HG03280 (cell line): Measurements from ENCODE around the gene LIMS4.
"Not testable (repeated sequence)": the region's sequence is repeated elsewhere in the genome, so short reads cannot be mapped to it uniquely, and the experiment has no call there.

Experiments
- ATAC-seq: cut with Tn5 transposase; IDR thresholded peaks from one replicate; pipeline ENCODE4 v1.9.1; 2021; ENCODE audit warnings: mild to moderate bottlenecking, moderate library complexity; ENCODE audit not compliant: unreplicated experiment

Gene LIMS4, protein sequence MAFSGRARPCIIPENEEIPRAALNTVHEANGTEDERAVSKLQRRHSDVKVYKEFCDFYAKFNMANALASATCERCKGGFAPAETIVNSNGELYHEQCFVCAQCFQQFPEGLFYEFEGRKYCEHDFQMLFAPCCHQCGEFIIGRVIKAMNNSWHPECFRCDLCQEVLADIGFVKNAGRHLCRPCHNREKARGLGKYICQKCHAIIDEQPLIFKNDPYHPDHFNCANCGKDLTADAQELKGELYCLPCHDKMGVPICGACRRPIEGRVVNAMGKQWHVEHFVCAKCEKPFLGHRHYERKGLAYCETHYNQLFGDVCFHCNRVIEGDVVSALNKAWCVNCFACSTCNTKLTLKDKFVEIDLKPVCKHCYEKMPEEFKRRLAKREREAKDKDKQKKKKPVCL

DNA sequence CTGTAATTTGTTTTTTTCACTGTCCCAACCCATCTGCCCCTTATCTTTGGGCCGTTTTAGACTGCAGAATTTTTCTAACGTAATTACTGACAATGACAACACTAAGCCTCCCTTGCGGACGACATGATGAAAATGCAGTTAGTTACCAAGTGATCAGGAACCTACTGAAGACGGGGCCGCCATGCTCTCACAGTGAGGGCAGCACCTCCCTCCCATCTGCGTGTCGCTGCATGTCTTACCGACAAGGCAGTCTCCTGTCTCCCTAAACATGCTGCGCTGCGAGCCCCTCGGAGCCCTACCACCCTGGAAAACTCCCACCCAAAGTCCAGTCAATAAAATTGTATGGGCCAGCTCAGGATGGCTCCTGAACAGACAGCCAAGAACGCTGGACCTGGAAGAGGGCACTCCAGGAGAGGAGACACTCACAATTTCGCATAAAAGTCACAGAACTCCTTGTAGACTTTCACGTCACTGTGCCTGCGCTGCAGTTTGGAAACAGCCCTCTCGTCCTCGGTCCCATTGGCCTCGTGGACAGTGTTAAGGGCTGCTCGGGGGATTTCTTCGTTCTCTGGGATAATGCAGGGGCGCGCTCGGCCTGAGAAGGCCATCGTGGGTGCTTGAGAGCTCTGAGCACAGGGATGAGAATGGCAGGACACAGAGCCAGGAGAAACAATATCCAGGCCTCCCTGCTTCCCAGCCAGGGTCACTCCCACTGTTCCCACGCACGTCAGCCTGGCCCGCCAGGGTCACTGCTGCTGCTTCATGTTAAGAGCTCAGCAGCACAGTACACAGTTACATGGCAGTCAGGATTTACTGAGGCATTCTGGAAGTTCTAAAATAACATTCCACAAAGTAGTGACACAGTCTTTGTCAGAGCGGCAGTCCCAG lies at the start of gene LIMS4:
Gene LIMS4, minus strand, starts transcription at position 646 of the 888 bp plus-strand sequence. Its CDS starts 38 bp downstream, at position 608.
- ATAC-seq = not testable (repeated sequence)

DNA sequence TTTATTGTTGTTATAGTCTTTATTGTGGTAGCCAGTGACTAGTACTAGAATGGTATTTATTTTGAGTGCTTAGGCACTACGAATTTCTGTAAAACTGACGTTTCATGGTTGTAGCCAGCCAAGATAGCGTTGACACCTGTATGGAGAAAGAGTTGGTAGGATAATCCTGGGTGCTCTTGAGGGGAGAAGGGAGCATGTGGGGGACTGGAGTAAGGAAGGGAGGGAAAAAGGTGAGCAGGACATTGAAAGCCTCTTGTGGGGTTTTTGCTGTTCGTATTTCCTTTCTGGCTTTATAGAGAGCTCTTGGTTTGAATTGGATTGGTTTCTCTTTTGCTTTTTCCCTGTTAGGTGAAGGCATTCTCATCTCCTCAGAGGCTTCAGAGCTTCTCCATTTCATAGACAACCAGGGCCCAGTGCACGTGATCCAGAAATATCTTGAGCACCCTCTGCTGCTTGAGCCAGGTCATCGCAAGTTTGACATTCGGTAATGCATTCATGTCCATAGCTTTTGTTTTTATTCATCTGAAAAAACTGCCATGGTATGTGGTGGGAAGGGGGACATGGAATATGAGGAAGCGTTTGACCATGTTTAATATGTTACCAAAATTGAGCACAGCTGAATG lies 27.2 kb upstream of the LIMS4 start:
- peak; percentile 87 for ATAC-seq

DNA sequence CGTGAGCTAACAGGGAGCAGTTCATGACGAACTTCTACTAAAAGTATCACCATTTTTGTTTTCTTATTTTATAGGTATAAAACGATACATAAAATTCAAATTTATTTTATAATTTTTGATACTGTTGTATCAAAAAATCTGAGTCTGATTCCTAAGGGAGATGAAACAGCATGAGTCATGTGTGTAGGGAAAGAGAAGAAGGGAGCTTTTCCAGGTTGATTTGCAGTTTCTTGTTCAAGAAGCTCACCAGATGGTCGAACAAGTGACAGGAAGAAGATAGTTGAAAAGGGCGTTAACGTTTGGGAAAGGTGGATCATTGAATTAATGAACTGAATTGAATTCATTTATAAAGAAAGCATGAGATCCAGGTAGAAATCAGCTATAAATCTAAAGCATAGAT lies 23.4 kb upstream of the LIMS4 start:
- ATAC-seq = not testable (repeated sequence)

DNA sequence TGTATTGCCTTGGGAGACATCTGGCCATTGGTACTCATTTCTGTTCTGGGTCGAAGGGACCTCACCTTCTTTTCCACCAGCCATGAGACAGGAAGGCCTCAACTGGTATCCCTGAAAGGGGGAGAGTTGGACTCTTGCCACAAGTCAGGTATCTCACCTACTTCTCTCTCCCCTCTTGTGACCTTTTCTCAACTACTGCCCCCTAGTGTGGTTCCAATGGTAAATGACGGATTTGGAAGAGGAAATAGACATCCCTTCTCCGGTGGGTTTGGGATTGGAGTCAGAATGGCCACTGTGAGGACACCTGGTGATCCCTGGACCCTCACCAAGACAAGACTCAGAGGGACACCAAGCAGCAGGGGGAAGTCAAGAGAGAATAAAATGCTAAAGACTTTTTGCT lies 21.9 kb upstream of the LIMS4 start:
- ATAC-seq = not testable (repeated sequence)

DNA sequence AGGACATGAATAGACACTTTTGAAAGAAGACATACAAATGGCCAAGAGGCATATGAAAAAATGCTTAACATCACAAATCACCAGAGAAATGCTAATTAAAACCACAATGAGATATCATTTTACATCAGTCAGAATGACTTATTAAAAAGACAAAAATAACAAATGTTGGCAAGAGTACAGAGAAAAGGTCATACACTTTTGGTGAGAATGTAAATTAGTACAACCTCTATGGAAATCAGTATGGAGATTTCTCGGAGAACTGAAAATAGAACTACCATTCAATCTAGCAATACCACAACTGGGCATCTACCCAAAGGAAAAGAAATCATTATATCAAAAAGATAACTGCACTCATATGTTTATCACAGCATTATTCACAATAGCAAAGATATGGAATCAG lies 16.4 kb upstream of the LIMS4 start:
- not testable (repeated sequence) for ATAC-seq

DNA sequence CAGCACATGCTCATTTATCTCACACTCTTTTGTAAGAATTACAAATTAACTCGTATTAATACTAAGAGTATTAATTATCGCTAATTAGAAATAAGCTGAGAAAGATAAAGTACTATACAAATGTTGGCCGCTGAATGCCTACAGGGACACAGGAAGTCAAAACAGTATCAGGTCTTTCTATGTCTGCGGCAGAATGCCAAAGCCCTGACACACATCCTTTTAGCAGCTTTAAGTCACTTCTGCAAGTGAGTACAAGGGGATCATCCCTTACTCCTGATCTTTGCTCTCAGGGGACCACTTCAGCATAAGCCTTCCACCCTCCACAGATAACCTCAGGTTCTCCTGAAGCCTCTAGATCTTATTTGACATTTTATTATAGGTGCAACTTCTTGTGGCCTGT lies 10.1 kb upstream of the LIMS4 start:
- ATAC-seq = not testable (repeated sequence)

DNA sequence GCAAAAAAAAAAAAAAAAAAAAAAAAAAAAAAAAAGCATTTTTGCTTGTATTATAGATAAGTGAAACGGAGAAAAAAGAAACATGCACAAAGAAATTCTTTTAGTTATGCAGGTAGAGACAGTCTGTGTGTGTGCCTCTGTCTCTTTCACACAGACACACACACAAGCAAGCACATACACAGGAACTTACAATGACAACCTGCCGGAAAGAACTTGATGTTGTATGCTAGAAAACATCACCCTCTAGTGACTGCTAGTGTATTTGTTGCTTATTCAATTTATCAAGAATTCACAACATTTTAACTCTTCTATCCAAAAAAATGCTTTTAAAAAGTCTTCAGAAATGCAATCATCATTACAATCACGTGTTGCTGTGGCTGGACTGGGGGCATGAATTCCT lies 8.6 kb upstream of the LIMS4 start:
- ATAC-seq = not testable (repeated sequence)

DNA sequence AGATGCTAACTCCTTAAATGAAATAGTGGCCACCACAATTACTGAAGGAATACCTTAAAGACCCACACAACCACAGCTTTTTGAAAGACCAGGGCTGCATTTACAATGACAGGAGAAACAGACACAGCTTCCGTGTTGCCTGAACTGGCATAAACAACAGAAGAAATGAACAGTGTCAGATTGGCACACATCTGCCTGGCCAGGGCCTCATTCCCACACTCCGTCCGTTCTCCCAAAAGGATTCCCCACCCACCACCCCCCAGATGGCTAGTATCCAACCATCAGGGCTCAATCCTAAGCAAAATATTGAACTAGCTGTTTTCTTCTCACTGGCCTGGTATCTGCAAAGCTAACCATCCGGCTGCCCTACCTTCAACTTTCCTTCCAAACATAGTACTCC lies 7.5 kb upstream of the LIMS4 start:
- not testable (repeated sequence) for ATAC-seq

DNA sequence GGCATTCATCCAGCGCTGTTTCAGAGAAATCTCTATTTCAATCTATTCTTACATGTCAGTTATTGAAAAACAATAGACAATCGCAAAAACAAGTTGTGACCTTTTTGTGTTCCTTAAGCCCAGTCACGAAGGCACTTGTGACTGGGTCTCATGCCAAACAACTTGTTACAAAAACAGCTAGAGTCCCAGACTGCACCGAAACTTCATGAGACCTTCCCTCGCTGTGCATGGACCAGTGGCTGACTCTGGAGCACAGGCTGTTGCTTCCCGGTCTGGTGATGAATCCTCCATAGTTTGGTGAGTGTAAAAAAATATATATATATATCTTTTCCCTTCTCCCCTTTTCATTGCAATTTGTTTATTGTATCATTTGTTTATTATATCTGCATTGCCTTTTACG lies 4.8 kb upstream of the LIMS4 start:
- not testable (repeated sequence) for ATAC-seq

DNA sequence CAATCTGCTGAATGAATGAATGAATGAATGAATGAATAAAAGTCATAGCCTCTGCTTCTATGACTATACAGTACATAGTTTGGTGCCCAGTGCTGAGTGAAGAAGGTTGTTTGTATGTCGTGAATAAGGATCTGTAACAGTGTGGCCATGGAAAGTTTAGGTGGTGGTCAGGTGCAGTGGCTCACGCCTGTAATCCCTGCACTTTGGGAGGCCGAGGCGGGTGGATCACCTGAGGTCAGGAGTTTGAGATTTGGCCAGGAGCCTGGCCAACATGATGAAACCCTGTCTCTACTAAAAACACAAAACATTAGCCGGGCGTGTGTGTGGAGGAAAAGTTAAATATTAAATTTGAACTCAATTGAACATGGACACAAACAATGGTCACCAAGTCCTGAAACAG lies 4.3 kb upstream of the LIMS4 start:
- ATAC-seq = not testable (repeated sequence)

DNA sequence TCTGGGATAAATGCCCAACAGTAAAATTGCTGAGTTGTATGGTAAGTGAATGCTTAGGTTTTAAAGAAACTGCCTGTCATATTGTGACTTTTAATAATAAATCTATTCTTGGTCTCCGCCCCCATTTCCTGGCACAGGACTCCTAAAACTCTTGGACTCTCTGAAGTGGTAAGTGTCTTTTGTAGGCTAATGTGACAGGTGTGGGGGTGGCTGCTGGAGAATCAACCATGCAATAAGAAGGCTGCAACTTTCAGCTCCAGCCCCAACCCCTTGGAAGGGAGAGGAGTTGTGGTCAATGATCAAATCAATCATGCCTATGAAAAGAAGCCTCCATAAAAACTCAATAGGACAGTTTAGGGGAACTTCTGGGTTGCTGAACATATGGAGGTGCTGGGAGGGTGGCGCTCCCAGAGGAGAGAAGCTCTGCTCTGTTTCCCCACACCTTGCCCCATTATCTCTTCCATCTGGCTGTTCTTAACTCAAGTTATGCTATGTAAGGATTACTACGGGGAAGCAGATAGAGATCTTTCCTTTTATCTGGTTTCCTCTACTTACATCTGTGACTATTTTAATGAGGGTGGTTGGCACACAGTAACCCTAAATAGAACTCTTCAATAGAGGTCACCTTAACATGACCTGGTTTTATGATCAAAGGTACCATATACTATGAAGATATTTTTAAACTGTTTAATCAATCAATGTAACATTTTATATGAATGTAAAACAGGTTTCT lies 3.2 kb upstream of the LIMS4 start:
- not testable (repeated sequence) for ATAC-seq

DNA sequence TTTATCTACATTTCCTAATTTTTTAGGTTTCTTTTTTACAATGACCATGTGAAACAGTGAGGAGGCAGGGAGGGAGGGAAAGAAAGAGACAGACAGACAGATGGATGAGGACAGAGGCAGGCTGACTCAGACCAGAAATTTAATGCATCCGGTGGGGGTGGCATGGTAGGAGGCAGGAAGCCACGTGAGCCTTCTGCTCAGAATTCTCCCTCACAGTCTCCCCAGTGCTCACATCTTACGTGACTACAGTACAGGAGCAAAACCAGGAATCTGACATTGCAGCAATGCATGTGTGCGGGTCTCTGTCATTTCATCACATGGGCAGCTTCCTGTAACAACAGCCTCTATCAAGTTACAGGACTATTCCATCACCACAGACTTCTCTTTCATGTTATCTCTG lies 2.3 kb upstream of the LIMS4 start:
- peak; percentile 92 for ATAC-seq

DNA sequence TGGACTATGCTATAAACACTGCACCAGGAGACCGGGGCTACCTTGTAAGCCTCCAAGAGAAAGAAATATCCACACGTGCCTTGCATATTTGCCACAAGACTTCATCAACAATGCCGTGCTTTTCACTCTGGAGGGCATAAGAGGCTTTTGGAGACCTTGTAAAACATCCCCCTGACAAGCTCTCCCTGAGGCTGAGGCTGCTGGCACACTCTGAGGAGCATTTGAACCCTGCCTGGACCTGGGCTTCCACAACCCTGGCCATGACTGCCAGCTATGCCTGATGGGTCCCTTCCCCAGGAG lies 393 bp upstream of the LIMS4 start:
- not testable (repeated sequence) for ATAC-seq

DNA sequence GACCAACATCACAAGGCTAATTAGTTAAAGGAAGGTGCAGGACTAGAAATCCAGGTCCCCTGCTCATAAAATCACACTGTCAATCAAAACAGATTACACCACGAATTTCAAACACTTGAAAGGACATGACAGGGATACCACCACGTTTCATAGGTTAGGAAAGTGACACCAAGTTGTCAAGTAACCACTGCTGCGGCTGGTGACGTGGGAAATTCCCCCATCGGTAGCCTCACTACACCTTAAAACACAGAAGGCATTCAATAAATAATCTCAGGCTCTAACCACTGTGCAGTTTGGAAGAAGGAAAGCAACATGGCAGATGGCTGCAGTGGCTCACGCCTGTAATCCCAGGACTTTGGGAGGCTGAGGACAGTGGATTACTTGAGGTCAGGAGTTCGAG lies 3.7 kb downstream of the LIMS4 start:
- ATAC-seq = not testable (repeated sequence)

DNA sequence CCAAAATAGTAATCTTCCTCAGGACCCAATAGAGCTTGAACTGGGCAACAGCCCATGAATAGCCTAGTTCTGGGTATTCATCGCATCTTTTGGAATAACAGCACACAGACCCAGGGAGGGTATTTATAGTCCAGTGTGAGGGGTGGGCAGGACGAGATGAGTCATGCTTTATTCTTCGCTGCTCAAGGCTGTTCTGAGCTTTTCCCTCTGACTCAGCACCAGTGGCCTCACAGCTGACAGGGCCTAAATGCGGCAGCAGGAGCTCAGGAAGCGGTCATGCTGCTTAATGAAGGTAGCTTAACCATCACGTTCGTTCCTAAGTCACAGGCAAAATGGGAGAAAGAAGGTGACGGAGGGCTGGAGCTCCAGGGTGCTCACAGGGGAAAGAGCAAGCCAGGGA lies 7.3 kb downstream of the LIMS4 start:
- not testable (repeated sequence) for ATAC-seq

DNA sequence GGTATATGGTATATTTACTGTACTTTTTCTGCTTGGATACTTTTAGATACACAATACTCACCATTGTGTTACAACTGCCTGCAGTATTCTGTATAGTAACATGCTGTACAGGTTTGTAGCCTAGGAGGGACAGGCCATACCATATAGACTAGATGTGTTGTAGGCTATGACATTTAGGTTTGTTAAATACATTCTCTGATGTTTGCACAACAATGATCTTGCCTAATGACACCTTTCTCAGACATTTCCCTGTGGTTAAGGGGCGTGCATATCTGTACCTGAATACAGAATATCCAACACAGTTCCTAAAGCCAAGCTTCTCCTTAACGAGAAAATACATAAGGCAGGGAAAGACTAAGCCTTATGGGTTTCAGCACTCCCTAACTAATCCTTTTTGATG lies 10.2 kb downstream of the LIMS4 start:
- not testable (repeated sequence) for ATAC-seq

DNA sequence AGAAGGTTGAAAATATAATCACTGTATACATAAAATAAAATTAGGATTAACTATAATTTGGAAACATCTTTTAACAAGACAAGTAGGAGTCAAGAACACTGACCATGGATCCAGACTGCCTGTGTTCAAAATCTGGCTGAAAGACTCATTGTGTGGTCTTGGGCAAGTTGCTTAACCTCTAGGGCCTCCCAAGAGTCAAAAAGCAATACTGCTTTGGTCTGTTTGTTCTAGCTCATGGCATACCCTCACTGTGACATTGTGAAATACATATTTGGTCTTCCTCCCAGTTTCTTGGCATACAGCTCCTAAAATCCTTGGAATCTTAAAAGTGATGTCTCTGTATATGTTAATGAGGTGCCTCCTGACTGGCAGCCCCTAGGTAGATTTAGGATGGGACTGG lies 12.3 kb downstream of the LIMS4 start:
- ATAC-seq = not testable (repeated sequence)

DNA sequence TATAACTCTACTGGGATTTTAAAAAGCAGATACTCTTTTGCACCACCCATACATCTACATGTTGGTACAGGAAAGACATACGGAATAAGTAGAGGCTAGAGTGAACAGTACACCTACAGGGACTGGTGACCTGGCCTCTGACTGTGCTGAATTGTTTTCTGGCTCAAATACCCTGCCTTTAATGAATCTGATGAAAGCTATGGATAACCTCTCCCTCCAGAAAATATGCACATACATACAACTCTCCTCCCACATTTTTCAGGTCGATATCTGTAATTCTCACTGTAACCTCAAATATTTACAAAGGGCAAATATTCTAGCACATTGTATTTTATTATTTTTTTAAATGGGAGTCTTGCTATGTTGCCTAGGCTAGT lies 15.4 kb downstream of the LIMS4 start:
- ATAC-seq = not testable (repeated sequence)

DNA sequence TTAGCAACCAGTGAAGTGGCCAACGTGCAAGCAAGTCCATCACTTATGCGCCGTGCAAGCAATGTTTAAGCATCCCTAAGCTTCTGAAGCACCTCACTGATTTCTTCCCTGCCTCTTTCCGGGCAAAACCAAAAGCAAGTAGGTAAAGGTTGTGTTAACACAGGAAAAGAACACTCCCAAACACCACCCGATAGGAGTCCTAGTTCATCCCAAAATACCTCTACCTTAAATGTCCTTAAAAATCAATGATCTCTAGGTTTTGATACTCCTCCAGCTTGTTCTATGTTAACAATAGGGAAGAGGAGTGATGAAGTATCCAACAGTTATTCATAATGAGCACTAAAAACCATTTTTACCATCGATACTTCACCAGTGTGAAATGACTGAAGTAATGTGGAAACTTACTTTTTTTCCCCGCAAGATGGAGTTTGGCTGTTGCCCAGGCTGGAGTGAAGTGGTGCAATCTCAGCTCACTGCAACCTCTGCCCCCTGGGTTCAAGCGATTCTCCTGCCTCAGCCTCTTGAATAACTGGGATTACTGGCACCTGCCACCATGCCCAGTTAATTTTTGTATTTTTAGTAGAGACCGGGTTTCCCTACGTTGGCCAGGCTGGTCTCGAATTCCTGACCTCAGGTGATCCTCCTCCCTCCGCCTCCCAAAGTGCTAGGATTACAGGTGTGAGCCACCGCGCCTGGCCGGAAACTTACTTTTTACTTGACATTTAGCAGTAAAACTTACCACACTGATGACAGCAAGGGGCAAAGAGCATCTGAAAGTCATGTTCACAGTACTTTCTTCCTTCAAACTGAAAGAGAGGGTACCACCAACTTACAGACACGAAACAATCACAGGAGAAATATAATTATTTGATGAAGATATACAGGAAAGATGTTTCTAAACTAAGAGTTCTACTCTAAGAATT lies 16.1 kb downstream of the LIMS4 start:
- not testable (repeated sequence) for ATAC-seq
